GOT3 (cell line): ENCODE results near the gene SENP1.

Experiments
- DNase-seq: peaks from one replicate; lab custom pipeline; 2025; ENCODE audit warnings: mixed read lengths; lab: John Stamatoyannopoulos, UW

Gene SENP1

GRCh38 chr12:48036818-48037217, 69.1 kb downstream of the SENP1 start:
- DNase-seq: no peak

DNA sequence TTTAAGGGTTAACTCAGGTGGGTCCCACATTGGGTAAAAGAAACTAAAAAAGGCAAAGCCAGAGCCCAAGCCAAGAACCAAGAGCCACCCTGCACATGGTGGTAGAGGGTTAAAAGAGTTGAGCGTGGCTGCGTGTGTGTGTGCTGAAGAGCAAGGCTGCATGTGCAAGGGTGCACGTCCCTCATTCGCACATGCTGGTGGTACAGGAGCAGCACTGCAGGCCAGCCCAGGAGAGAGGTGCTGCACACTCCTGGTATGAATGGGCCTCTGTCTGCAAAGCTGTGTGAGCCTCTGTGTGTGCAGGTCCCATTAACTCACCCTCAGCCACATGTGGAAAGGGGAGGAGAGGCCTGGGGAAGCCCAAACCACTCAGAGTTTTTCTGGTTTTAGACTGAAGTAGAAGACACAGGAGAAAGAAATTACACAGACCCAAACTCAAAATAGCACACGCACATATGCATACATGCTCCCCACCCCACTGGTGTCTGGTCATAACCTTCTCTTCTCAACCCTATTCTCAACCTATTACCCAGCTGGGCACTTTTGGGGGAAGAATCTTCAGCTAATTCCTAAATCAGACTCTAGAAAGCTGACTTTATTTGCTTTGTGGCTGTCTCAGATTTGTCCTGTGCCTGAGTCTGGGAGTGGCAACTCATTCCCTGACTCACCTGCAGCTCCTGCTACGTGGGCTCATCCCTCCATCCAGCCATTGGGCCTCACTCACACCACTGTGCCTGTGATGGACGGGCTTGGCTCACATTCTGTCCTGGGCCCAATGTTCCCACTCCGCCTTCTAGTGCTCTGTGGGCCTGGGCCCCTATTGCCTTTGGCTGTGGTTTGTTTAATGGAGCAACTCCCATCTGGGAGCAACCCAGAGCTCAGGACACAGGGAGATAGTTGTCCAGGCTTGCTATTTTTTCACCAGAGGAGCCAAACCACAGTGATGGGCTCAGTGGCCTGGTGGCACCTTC, 70.8 kb downstream of the SENP1 start:
- no peak for DNase-seq

DNA sequence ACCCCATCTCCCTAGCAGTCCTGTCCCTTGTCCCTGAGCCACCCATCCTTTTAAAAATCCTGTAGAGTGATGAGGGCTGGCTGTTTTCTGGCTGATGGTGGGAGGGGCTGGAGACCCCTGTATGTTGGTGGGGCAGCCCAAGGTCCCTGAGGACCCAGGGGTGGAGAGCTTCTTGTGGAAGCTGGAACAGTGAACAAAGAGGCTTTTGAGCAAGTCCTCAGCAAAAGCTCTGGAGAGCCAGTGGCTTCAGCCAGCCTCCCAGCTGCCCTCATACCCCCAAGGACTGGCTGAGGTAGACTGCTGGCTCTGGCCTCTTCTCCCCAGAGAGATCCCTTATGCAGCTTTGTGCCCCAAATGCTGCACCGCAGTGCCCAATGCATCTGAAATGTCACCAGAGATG, 72.4 kb downstream of the SENP1 start:
- DNase-seq: no peak

DNA sequence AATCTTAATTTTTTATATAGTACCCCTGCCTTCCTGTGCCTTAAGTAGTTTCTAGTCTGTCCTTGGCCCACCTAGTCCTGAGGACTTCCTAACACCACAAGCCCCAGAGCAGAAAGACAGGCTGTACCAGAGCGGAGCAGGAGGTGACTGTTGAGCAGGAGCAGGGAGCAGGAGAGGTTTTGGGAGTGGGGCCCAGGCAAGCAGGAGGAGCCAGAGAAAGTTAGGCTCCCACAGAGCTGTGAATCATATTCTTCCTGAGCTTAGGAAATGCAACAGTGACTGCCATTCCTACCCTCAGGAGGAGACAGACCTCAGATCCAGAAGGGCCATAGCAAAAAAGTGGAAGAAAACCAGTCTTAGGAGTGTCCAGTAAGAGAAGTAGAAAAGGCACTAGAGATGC, 73.3 kb downstream of the SENP1 start:
- DNase-seq: no peak

- DNase-seq: no peak
Measured at GRCh38 chr12:48031135-48031960, 74.5 kb downstream of the SENP1 start.

- no peak for DNase-seq
Measured at GRCh38 chr12:48030173-48030650, 75.7 kb downstream of the SENP1 start.

GRCh38 chr12:48029491-48030172, 76.2 kb downstream of the SENP1 start:
- no peak for DNase-seq

GRCh38 chr12:48028541-48029431, 77.1 kb downstream of the SENP1 start:
- DNase-seq: no peak

DNA sequence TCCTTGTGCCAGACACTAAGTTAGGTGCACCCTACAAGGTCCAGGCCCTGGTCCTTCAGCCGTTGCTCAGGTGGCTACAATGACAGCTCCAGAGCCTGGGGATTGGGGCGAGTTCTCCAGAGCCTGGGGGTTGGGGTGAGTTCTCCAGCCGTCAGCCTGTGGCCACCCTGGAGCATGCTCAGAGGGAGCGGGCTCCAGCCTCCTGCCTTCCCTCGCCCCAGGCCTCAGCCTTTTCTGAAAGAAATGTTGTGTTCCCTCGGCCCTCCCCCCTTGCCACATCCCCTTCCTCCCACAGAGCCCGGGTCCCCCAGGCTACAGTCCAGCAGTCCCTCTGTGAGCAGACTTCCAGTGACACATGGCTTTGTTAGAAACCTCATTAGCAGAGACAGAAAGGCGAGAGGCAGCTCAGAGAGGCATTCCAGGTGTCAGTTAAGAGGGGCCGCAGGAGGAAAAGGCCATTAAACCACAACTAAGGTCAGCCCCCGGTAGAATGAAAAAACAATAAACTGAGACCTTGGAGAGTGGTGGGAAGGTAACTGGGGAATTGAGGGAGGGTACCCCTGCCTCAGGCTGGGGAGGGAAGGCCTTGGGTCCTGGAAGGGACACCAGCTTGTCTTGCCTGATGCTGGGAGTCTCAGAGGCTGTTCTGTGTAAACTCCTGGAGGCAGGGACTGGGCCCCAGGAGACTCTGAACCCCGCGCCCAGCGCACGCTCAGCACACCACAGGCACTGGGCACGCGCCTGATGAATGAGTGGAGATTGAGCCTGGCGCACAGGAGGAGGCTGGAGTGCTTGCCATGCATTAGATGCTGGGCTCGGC, 78.5 kb downstream of the SENP1 start:
- no peak for DNase-seq

GRCh38 chr12:48026060-48026827, 79.6 kb downstream of the SENP1 start:
- no peak for DNase-seq

GRCh38 chr12:48025281-48025680, 80.6 kb downstream of the SENP1 start:
- no peak for DNase-seq

GRCh38 chr12:48024735-48025134, 81.1 kb downstream of the SENP1 start:
- DNase-seq: no peak

DNA sequence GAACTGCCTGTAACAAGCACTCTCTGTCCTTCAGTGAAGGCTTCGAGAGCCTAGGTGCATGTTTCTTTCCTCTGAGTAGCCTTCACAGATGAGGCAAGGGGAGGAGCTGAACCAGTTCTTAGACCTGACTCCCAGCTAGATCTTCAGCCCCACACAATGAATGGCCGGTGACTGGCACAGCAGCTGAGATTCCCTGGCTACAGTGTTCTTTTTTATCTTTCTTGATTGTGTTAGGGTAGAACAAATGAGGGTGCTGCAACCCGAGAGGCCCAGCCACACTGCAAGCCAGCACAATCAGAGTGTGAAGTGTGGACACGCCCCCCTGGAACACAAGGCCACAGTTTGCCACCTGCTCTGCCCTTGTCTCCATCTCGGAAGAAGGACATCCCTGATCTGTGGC, 82.5 kb downstream of the SENP1 start:
- no peak for DNase-seq

- DNase-seq: no peak
Measured at GRCh38 chr12:48022676-48023385, 83.0 kb downstream of the SENP1 start.

DNA sequence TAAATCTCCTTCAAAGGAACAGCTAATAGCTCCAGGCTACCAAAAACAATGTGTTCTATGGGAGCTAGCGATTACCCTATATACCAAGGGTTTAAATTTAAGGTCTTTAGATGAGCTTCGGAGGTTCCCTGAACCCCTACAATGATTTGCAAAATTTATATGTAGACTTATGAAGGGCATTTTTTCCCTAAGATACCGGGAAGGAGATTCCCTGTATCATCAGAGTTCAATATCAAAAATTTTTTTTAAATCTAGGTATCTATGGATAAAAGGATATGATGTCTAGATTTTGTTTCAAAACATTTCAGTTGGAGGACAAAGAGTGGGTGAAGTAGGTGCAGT, 83.7 kb downstream of the SENP1 start:
- DNase-seq: no peak

GRCh38 chr12:48021485-48022179, 84.2 kb downstream of the SENP1 start:
- DNase-seq: no peak

GRCh38 chr12:48019639-48020265, 86.1 kb downstream of the SENP1 start:
- no peak for DNase-seq

- DNase-seq: no peak
Measured at GRCh38 chr12:48018618-48018995, 87.3 kb downstream of the SENP1 start.
